ENCODE data around the gene SLC27A2.

DNA sequence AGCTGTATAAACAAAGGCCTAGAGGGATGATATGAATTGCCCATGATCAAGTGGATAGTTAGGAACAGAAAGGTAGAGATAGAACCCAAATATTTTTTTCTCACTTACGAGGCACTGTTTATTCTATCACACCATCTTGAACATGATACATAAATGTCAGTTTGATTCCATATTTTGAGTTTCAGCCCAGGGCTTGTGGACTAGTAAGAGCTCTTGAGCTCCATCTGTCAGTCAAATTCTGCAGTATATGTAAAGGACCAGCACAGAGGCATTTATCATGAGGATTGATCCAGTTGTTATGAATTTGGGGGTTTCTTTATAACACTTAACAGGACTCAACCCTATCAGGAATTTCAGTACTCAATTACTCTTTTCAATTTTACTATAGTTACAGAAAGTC lies 4.8 kb downstream of the SLC27A2 start:
- TF ChIP-seq, protein P1, sequence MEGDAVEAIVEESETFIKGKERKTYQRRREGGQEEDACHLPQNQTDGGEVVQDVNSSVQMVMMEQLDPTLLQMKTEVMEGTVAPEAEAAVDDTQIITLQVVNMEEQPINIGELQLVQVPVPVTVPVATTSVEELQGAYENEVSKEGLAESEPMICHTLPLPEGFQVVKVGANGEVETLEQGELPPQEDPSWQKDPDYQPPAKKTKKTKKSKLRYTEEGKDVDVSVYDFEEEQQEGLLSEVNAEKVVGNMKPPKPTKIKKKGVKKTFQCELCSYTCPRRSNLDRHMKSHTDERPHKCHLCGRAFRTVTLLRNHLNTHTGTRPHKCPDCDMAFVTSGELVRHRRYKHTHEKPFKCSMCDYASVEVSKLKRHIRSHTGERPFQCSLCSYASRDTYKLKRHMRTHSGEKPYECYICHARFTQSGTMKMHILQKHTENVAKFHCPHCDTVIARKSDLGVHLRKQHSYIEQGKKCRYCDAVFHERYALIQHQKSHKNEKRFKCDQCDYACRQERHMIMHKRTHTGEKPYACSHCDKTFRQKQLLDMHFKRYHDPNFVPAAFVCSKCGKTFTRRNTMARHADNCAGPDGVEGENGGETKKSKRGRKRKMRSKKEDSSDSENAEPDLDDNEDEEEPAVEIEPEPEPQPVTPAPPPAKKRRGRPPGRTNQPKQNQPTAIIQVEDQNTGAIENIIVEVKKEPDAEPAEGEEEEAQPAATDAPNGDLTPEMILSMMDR (IDR thresholded peaks at IDR 0.05; ENCODE audit: insufficient read depth, low read length, poor library complexity, severe bottlenecking) = no peak
- no peak for TF ChIP-seq EZH2phosphoT487 (conservative IDR thresholded peaks at IDR 0.05; ENCODE audit: low read length)

Measured in SU-DHL-6 (cell line).